GM19240 (cell line): ENCODE data around the gene IL18RAP.

Experiments used
- DNase-seq: peaks from one replicate; pipeline ENCODE4 v3.0.0; 2011; ENCODE audit warnings: low spot score; ENCODE audit not compliant: insufficient read length

The IL18RAP gene

GRCh38 chr2:102422910-102423309, at the start of gene IL18RAP:
Gene IL18RAP (plus strand): TSS chr2:102423160. CDS start chr2:102423278, 118 bp downstream.
- no peak for DNase-seq

GRCh38 chr2:102376052-102376591, 46.8 kb upstream of the IL18RAP start:
- DNase-seq = no peak

- DNase-seq = no peak
Measured at GRCh38 chr2:102383722-102384121, 39.2 kb upstream of the IL18RAP start.

GRCh38 chr2:102385522-102385921, 37.4 kb upstream of the IL18RAP start:
- DNase-seq = no peak

DNA sequence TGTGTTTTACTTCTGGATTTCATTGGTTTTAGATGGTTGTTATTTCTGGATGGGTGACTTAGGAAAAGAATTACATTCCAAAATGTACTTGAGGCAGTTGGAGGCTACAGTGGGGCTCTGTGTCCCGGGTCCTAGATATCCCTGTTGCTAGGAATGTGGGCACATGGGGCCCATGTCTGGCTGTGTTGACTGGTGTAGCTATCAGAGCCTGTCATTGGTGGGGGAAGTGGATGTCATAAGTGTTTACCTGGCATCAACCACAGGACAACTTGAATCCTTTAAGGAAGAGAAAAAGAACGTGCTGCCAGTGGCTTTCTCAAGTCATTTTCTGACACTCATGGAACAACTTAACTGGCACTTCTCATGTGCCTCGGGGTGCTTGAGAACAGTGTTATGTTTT, 37.0 kb upstream of the IL18RAP start:
- no peak for DNase-seq

DNA sequence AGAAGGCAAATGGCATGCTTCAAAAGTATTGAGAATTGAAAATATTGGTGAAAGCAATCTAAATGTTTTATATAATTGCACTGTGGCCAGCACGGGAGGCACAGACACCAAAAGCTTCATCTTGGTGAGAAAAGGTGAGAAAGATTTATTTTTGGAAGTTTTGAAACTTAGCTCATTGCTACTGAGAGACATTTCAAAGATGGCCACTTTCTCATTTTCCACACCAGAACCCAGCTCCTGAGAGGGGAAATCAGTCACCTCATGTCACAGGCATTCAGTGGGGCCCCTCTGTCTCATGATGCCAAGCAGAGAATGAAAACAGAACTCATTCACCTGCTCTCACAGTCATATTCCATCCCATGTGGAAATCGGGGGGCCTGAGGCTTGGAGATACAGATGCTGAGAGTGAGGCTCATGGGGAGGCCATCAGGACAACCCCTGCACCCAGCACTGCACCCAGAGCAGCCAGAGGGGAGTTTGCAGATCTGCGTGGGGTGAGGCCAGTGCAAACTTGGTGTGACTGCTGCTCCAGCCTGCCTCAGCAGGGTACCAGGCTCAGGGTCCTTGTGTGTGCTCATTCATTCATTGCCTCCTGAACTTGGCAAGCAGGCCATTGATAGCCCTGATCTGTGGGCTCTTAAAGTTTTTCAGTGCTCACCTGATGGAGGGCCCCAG, 36.0 kb upstream of the IL18RAP start:
- no peak for DNase-seq

- DNase-seq = no peak
Measured at GRCh38 chr2:102387763-102388546, 35.0 kb upstream of the IL18RAP start.

DNA sequence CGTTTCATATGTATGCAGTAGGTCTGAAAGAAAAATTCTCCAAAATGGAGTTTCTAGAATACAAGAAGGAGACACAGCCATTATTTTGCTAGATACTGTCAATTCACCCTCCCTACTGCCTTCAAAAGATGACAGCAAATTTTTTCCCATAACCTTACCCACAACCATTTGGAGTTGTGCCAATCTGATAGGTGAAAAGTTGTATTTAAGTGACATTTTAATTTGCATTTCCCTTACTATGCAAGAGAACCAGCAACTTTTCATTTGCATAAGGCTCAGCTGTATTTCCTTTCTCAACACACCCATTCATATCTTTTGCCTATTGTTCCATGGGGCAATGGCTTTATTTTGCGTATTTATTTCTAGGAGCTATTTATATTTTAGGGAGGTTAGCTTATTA, 31.4 kb upstream of the IL18RAP start:
- no peak for DNase-seq

DNA sequence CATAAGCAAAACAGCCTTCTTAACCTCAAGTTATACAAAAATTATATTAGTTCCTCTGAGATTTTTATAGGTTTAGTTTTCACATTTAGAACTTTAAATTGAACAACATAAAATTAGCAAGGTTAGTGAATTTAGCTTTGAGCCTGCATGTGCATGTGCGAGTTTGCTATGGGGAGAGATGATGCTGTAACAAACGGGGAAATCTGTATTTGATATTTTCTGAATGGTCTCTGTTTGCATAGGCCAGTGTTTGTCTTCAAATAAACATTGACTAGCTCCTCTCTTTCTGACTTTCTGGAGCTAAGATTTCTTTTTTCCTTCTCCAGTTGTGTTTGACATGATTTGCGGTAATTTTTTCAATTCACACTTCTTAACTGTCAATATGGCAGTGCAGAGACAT, 30.9 kb upstream of the IL18RAP start:
- no peak for DNase-seq

DNA sequence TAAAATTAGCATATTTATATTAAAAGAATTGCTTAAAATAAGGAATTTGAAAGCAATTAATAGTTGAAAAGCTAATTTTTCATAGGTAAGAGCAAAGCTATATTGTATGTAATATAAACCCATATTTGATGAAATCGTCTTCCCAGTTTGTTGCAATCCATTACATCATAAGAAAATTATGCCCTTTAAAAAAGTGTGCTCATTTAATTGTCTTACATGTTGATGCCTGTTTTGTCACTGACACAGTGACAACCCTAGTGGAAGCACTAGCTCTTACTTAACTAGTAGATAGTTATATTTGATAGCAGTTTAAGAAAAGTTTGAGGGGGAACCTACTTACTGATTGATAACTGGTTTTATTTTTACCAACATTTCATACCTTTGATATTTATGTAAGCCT, 30.0 kb upstream of the IL18RAP start:
- DNase-seq = no peak

DNA sequence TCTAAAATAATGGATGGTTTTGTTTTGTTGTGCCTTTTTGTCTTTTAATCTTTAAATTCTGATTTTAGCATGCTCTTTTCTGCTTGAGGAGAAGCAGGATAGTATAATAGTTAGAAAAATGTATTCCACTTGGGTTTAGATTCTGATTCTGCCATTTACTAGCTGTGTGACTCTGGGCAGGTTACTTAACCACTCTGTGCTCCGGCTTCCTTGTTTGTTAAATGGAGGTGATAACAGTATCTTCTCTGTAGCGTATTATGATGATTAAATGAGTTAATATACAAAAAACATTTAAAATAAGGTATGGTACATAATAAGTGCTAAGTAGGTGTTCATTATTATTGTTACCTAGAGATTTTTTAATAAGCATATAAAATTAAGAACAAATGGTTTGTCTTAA, 26.9 kb upstream of the IL18RAP start:
- DNase-seq = no peak

GRCh38 chr2:102397209-102397608, 25.8 kb upstream of the IL18RAP start:
- DNase-seq = no peak

DNA sequence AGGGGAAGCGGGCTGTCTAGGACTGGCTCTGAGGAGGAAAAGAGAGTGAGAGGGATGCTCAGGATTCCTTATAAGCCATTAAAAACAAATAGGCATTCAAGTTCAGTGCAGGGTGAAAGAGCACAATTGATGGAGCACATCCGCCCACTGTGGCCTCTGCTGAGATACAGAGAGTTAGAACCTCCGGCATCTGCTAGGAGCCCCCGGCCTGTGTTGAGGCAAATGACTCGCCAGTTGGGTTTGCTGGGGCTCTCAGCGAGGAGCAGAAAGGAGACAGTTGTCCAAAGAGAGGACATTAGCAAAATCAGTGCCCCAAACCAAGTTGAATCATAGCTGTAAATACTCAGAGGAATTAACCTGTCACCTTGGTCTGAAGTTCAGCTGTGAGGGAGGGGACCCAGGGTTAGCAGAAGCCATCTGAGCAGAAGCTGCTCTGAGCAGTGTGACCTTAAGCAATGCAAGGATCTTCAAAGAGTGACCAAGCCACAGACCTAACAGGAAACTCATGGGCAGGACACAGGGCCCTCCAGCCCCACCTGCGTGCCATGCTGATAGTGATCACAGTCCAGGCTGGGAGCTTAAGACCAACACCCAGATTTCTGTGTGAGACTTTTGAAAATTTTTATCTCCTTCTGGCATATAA, 23.3 kb upstream of the IL18RAP start:
- no peak for DNase-seq

DNA sequence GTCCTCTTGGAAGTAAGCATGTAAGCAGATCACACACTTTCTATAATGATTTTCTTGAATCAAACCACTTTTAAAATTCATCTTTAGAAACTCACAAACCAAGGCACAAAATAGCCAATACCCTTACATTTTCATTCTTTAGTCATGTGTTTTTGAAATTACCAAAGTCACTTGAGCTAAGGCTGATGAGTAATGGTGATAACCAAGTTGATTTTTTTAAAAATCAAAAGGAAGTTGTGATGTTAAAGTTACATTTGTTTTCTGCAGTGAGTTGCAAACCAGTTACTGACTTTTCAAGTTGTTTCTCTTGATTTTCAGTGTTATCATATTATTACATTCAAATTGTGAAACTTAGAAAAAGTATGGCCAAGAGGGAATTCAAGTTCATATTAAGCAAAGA, 21.5 kb upstream of the IL18RAP start:
- no peak for DNase-seq

DNA sequence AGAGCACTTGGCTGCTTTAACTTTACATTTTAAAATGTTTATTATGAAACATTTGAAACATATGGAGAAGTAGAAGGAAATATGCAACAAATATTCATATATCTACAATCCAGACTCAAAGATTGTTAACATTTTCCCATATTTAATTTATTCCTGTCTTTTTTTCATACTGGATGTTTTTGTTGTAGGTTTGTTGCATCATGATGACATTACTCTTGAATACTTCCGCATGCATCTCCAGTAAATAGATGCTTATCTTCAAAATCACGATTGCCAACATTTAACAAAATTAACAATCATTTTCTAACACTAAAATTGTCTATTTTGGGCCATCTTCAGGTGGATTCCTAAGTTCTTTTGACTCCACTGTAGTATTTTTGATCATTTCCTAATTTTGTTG, 21.1 kb upstream of the IL18RAP start:
- no peak for DNase-seq

DNA sequence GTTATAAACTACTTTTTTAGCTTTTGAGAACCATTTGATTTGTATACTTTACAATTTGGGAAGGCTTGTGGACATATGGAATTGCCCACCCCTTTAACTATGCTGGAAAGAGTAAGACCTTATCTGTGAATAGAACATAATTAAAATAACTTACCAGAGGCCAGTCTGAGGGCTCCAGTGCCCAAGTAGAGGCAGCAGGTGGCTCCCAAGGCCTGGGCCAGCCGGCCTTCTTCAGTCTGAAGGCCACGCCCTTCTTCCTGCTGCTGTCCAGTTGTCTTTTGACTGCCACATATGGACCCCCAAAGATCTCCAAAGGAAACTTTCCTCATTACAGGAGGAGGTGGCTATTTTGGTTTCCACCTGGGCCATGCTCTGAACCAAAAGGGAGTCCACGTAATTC, 12.0 kb upstream of the IL18RAP start:
- DNase-seq = no peak

DNA sequence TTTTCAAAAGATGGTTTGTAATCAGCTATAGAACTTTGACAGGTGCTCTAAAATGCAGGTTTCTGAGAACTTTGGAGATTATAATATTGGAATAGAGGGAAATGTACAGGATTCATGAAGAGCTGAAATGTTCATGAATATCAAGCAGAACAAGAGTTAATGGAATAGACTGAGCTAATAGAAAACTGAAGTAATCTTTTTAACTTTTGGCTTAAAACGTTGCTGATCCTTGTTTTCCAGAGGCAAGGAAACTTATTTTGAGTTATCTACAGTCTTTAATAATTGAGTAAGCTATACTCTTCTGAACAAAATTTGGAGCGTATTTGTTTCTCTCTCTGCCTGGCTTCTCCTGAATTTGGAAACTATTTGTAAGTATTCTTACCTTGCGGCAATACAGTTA, 10.8 kb upstream of the IL18RAP start:
- no peak for DNase-seq

- DNase-seq = no peak
Measured at GRCh38 chr2:102417946-102418345, 5.0 kb upstream of the IL18RAP start.

- DNase-seq = no peak
Measured at GRCh38 chr2:102418421-102418961, 4.5 kb upstream of the IL18RAP start.

DNA sequence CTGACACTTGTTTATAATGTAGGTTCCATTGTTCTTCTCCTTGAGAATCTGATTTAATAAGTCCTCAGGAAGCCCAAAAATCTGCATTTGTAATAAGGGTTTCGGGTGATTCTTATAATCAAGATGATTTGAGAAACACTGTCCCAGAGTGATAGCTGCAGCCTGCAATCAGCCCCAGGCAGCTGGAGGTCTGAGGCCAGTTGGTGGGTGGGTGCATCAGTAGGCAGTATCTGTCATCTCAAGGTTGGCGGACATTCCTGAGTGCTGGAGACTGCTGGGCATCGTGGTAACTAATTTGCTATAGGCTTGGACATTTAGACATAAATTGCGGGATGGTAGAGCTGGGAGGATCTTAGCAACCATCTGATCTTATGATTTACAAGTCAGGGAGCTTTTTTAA, 2.7 kb upstream of the IL18RAP start:
- no peak for DNase-seq

DNA sequence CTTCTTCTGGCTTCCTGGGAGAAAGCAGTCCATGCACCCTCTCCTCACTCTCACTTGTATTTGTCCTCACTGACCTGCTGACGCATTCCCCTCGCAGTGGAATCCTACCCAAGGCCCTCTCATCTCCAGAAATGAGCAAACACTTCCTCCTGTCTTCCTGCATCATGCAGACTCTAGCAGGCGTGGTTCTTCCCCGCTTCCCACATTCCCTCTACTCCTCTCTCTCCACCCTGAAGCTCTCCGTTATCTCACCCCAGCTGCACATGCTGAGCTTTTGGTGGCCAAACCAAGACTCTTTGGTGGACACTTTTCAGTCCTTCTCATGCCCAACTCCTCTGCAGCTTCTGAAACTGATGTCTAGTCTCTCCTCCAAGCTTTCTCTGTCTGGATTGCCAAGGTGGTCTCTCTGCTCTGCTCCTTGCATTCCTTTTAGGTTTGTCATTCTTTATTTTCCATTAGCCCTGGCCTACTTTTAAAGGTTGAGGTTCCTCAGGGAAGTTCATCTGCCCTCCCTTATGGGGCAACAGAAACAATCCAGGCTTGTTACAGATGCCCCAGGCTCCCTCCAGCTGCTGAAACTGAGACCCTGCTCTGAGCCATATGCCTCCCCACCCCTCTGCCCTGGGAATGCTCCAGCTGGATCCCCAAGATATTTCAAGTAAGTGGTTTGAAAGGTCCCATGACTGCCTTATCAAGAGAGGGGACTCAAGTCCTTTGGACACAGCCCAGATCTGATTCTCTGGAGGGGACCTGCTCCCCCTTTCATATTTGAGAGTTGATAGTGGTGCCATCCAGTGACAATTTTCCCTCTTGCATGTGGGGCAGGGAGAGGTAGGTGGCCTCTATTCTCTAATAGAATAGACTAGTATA, 835 bp upstream of the IL18RAP start:
- DNase-seq = no peak
